ENCODE data around the gene AKAP13. TPM values are rescaled to one million over a fixed set of nuclear protein-coding genes. Genes with fewer than 3 reads are reported as not detected.

Gene AKAP13
- total RNA-seq, 1 donor from 2014 or later, result 145 TPM

DNA sequence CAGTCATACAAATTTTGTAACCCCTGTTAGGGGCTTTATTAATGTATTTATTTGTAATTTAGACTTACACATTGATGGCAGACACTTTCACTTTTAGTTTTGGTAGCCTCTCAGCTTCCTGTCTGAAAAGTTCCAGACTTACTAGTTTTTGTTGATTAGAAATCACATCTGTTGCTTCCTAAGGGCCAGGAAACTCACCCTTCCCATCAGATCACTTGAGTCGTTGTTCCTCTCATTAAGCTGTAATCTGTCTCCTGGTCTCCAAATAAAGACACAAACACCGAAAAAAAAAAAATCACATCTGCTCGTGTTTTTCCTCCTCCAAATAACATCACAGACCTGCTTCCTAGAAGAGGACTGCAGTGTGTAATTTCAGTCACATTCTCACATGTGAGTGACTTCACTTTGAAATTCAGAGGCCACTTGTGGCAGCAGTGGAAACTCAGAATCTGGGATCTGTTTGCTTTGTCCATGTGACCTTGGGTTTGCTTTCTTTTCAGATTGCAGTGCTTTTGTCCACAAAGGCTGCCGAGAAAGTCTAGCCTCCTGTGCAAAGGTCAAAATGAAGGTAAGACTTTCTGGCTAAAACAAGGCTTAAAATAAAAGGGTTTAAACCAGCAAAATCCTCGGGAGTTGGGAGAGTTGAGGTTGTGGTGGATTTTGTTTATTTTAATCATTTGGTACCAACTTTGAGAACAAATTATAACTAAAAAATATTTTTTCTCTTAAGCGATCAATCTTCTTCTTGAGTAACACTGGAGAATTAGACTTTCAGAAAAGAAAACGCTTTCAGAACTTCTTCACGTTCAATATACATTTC is 327.3 kb downstream of the AKAP13 start:
- Mint-ChIP-seq H3K9me3 (ENCODE audit: unreplicated experiment) (peaks cover 2% of the 10 kb centered on the region), H3K4me3 (ENCODE audit: unreplicated experiment) (no peak overlapping the region), H3K27ac (ENCODE audit: unreplicated experiment) (peak overlapping the region; percentile 19), H3K4me1 (ENCODE audit: low read depth, unreplicated experiment) (peaks cover 20% of the 10 kb centered on the region), H3K27me3 (ENCODE audit: unreplicated experiment) (peaks cover 3% of the 10 kb centered on the region), H3K36me3 (ENCODE audit: unreplicated experiment) (no peaks in the 10 kb centered on the region)
- TF ChIP-seq, protein P1, sequence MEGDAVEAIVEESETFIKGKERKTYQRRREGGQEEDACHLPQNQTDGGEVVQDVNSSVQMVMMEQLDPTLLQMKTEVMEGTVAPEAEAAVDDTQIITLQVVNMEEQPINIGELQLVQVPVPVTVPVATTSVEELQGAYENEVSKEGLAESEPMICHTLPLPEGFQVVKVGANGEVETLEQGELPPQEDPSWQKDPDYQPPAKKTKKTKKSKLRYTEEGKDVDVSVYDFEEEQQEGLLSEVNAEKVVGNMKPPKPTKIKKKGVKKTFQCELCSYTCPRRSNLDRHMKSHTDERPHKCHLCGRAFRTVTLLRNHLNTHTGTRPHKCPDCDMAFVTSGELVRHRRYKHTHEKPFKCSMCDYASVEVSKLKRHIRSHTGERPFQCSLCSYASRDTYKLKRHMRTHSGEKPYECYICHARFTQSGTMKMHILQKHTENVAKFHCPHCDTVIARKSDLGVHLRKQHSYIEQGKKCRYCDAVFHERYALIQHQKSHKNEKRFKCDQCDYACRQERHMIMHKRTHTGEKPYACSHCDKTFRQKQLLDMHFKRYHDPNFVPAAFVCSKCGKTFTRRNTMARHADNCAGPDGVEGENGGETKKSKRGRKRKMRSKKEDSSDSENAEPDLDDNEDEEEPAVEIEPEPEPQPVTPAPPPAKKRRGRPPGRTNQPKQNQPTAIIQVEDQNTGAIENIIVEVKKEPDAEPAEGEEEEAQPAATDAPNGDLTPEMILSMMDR (IDR thresholded peaks at IDR 0.05; ENCODE audit: partially characterized antibody, unreplicated experiment), result no peak
- DNase-seq, result no peak

DNA sequence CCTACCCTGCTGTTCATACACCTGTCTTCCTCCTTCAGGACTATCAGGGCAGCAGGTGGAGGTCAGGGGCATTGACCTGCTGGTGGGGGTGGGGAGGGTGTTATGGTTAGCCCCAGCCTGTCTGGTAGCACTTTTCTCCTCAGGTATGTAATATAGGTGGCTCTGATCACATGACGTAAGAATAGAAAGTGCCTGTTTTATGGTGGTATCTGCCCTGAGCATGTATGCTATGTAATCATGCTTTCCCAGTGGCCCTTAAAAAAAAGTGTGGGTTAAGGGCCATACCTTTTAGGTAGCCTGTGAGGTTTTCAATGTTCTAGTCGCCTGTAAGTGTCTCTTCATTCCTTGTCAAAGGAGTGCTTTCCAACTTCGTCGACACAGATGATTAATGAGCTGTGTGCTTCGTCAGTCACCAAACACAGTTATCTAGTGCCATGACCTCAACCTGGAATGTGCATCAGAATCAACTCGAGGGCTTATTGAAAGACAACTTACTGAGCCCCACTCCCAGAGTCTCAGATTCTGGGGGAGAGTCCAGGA is 328.1 kb downstream of the AKAP13 start:
- peaks cover 2% of the 10 kb centered on the region for H3K9me3 Mint-ChIP-seq (ENCODE audit: unreplicated experiment)
- DNase-seq, result no peak
- TF ChIP-seq, protein P1 (IDR thresholded peaks at IDR 0.05; ENCODE audit: partially characterized antibody, unreplicated experiment), result no peak
- no peak overlapping the region for H3K4me3 Mint-ChIP-seq (ENCODE audit: unreplicated experiment)
- H3K27me3 Mint-ChIP-seq (ENCODE audit: unreplicated experiment), result peaks cover 1% of the 10 kb centered on the region
- H3K36me3 Mint-ChIP-seq (ENCODE audit: unreplicated experiment), result no peaks in the 10 kb centered on the region
- no peak overlapping the region for H3K27ac Mint-ChIP-seq (ENCODE audit: unreplicated experiment)
- peaks cover 20% of the 10 kb centered on the region for H3K4me1 Mint-ChIP-seq (ENCODE audit: low read depth, unreplicated experiment)

DNA sequence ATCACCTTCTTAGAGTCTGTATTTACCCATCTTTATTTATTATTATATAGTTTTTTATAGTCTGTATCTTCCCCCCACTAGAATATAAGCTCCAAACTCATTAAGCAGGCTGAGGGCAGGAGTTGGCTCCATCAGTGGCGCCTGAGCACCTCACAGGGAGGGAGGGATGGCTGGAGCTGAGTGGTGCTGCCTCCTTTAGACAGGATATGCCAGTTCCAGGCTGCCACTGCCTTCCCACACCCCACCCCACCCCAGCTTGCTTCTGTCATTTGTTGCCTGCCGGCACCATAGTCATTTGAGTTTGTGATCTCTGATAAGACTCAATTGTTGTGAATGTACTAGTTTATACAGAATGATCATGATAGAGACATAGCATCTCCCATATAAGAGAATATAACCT is 328.8 kb downstream of the AKAP13 start:
- Mint-ChIP-seq H3K36me3 (ENCODE audit: unreplicated experiment) (no peaks in the 10 kb centered on the region), H3K27ac (ENCODE audit: unreplicated experiment) (no peak overlapping the region), H3K4me1 (ENCODE audit: low read depth, unreplicated experiment) (peaks cover 15% of the 10 kb centered on the region), H3K9me3 (ENCODE audit: unreplicated experiment) (peaks cover 2% of the 10 kb centered on the region), H3K4me3 (ENCODE audit: unreplicated experiment) (no peak overlapping the region), H3K27me3 (ENCODE audit: unreplicated experiment) (peaks cover 1% of the 10 kb centered on the region)
- TF ChIP-seq, protein P1 (IDR thresholded peaks at IDR 0.05; ENCODE audit: partially characterized antibody, unreplicated experiment), result no peak
- DNase-seq, result no peak

DNA sequence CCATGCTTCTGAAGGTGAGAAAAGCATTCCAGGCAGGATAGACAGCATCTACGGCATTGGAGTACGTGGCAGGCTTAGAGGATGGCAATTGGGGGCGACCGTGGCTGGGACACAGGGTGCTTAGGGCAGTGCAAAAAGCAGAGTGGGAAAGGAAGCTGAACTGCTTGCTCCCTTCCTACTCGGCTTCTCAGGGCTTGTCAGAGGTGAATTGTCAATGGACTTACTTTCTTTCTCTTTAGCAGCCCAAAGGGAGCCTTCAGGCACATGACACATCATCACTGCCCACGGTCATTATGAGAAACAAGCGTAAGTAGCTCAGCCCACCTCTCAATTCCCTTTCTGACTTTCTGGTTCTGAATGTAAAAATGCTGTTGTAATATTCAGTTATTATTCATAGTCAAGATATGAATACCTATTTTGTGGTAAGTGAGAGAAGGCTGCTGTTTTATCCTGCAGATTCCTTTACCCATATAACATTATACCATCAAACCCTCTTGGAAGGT is 330.0 kb downstream of the AKAP13 start:
- no peak for DNase-seq
- no peak overlapping the region for H3K4me3 Mint-ChIP-seq (ENCODE audit: unreplicated experiment)
- no peak overlapping the region for H3K27ac Mint-ChIP-seq (ENCODE audit: unreplicated experiment)
- TF ChIP-seq, protein P1 (IDR thresholded peaks at IDR 0.05; ENCODE audit: partially characterized antibody, unreplicated experiment), result no peak
- peaks cover 2% of the 10 kb centered on the region for H3K9me3 Mint-ChIP-seq (ENCODE audit: unreplicated experiment)
- H3K36me3 Mint-ChIP-seq (ENCODE audit: unreplicated experiment), result no peaks in the 10 kb centered on the region
- peaks cover 13% of the 10 kb centered on the region for H3K4me1 Mint-ChIP-seq (ENCODE audit: low read depth, unreplicated experiment)
- peaks cover 1% of the 10 kb centered on the region for H3K27me3 Mint-ChIP-seq (ENCODE audit: unreplicated experiment)
